Measurements from ENCODE around the gene ILRUN. TPM values are rescaled to one million over a fixed set of nuclear protein-coding genes. Genes with fewer than 3 reads are reported as not detected.

Gene ILRUN
- polyA plus RNA-seq, 3 donors, result 6.2 to 19.3 (median 6.5) TPM

- H4K20me1 ChIP-seq (ENCODE audit: insufficient read depth, low read length), result peaks cover 16% of the 10 kb centered on the region
- H3K9me3 ChIP-seq (replicated peaks in 1 of 2; ENCODE audit: control insufficient read depth in 1 of 2, insufficient read depth in 1 of 2, low read length in 2 of 2), result no peaks in the 10 kb centered on the region
- H3K27me3 ChIP-seq (ENCODE audit: control insufficient read depth in 2 of 2, insufficient read depth in 2 of 2, low read length in 2 of 2), result no peaks in the 10 kb centered on the region
- Mint-ChIP-seq H3K36me3 (peaks cover 15 to 16% of the 10 kb centered on the region in 2 donors), H3K27ac (peak overlapping the region; percentile 78 to 93 (median 90)), H3K9me3 (no peaks in the 10 kb centered on the region), H3K4me1 (peaks cover 51% of the 10 kb centered on the region), H3K4me3 (peak overlapping the region; percentile 65 to 86), H3K27me3 (ENCODE audit: low read depth in 3 of 3) (peaks cover 0 to 2% (median 0%) of the 10 kb centered on the region in 3 donors)
- H3K4me2 ChIP-seq (replicated peaks; ENCODE audit: extremely low read depth, low read length, poor library complexity, severe bottlenecking), result peak overlapping the region; percentile 74
- WGBS (ENCODE audit: insufficient coverage), result no CpG with 5 or more reads among the region's 2 CpGs
- TF ChIP-seq CTCF (IDR thresholded peaks at IDR 0.05), result no peak
- intact Hi-C loops (cut with micrococcal nuclease), result loop anchor here in 1 of 2 donors (2.0 kb wide), 1 partner anchor 99 kb away; the partner anchor contains the start of gene SNRPC
- peaks cover 0 to 15% of the 10 kb centered on the region in 2 donors for H3K36me3 ChIP-seq (replicated peaks in 1 of 2; ENCODE audit: control insufficient read depth in 1 of 2, insufficient read depth in 2 of 2, low read length in 2 of 2)
- H2AFZ ChIP-seq (ENCODE audit: insufficient read depth, low read depth, low read length, poor library complexity, severe bottlenecking), result peak overlapping the region; percentile 24
- peak overlapping the region; percentile 17 to 84 (median 71) for H3K4me3 ChIP-seq (replicated peaks in 1 of 3; ENCODE audit: low read depth in 2 of 3, low read length in 3 of 3)
- peak in 2 of 3 donors; percentile 58 to 63 for DNase-seq
- peaks cover 96% of the 10 kb centered on the region for H3K79me2 ChIP-seq (ENCODE audit: insufficient read depth, low read length)
- H3K9ac ChIP-seq (ENCODE audit: insufficient read depth, low read length, poor library complexity, severe bottlenecking), result peak overlapping the region; percentile 44
- peaks cover 36 to 49% of the 10 kb centered on the region in 2 donors for H3K4me1 ChIP-seq (ENCODE audit: control insufficient read depth in 1 of 2, insufficient read depth in 2 of 2, low read length in 2 of 2)
- peak overlapping the region in 1 of 2 donors; percentile 79 for H3K27ac ChIP-seq (ENCODE audit: low read depth in 1 of 2, low read length in 2 of 2)
These were observed 39.1 kb downstream of the ILRUN start for GRCh38 chr6:34657307-34657978.

GRCh38 chr6:34657037-34657306 is 39.6 kb downstream of the ILRUN start:
- peaks cover 16 to 20% of the 10 kb centered on the region in 2 donors for H3K36me3 Mint-ChIP-seq
- intact Hi-C loops (cut with micrococcal nuclease), result loop anchor here in 1 of 2 donors (2.0 kb wide), 1 partner anchor 100 kb away; the partner anchor contains the start of gene SNRPC

More at GRCh38 chr6:34657037-34657306, 39.6 kb downstream of the ILRUN start:
- Mint-ChIP-seq H3K4me1 (peaks cover 48% of the 10 kb centered on the region), H3K4me3 (peak overlapping the region; percentile 65 to 86), H3K9me3 (no peaks in the 10 kb centered on the region), H3K27me3 (ENCODE audit: low read depth in 3 of 3) (peaks cover 0 to 2% (median 0%) of the 10 kb centered on the region in 3 donors), H3K27ac (peak overlapping the region; percentile 78 to 93 (median 87))
- Histone ChIP-seq H3K9ac (ENCODE audit: insufficient read depth, low read length, poor library complexity, severe bottlenecking) (peak overlapping the region; percentile 44), H3K9me3 (replicated peaks in 1 of 2; ENCODE audit: control insufficient read depth in 1 of 2, insufficient read depth in 1 of 2, low read length in 2 of 2) (no peaks in the 10 kb centered on the region), H3K27me3 (ENCODE audit: control insufficient read depth in 2 of 2, insufficient read depth in 2 of 2, low read length in 2 of 2) (no peaks in the 10 kb centered on the region), H3K79me2 (ENCODE audit: insufficient read depth, low read length) (peaks cover 97% of the 10 kb centered on the region), H2AFZ (ENCODE audit: insufficient read depth, low read depth, low read length, poor library complexity, severe bottlenecking) (no peak overlapping the region), H3K4me2 (replicated peaks; ENCODE audit: extremely low read depth, low read length, poor library complexity, severe bottlenecking) (peak overlapping the region; percentile 74), H3K36me3 (replicated peaks in 1 of 2; ENCODE audit: control insufficient read depth in 1 of 2, insufficient read depth in 2 of 2, low read length in 2 of 2) (peaks cover 0 to 18% of the 10 kb centered on the region in 2 donors), H3K27ac (ENCODE audit: low read depth in 1 of 2, low read length in 2 of 2) (peak overlapping the region in 1 of 2 donors; percentile 79), H4K20me1 (ENCODE audit: insufficient read depth, low read length) (peaks cover 16% of the 10 kb centered on the region), H3K4me1 (ENCODE audit: control insufficient read depth in 1 of 2, insufficient read depth in 2 of 2, low read length in 2 of 2) (peaks cover 36 to 47% of the 10 kb centered on the region in 2 donors), H3K4me3 (replicated peaks in 1 of 3; ENCODE audit: low read depth in 2 of 3, low read length in 3 of 3) (peak overlapping the region; percentile 17 to 84 (median 71))
- no peak for TF ChIP-seq CTCF (IDR thresholded peaks at IDR 0.05)
- 0% methylated on average over 1 of the region's 1 CpG for WGBS (ENCODE audit: insufficient coverage)
- DNase-seq, result no peak

Measured in CD14-positive monocyte (primary cell).